HG03196 (cell line): ENCODE data around the gene C1QTNF3.

Experiments used
- ATAC-seq: cut with Tn5 transposase; IDR thresholded peaks from one replicate; pipeline ENCODE4 v1.9.1; 2021; ENCODE audit not compliant: unreplicated experiment

The C1QTNF3 gene

GRCh38 chr5:34002629-34003328 lies 40.2 kb downstream of the C1QTNF3 start:
- no peak for ATAC-seq

- ATAC-seq = no peak
Measured at GRCh38 chr5:34001241-34001841, 41.7 kb downstream of the C1QTNF3 start.

GRCh38 chr5:33999978-34000377 lies 43.0 kb downstream of the C1QTNF3 start:
- no peak for ATAC-seq

GRCh38 chr5:33997331-33997983 lies 45.6 kb downstream of the C1QTNF3 start:
- peak; percentile 52 for ATAC-seq

GRCh38 chr5:33995865-33996264 lies 47.1 kb downstream of the C1QTNF3 start:
- no peak for ATAC-seq

GRCh38 chr5:33994845-33995244 lies 48.2 kb downstream of the C1QTNF3 start:
- ATAC-seq = no peak

GRCh38 chr5:33992864-33993263 lies 50.1 kb downstream of the C1QTNF3 start:
- no peak for ATAC-seq

GRCh38 chr5:33985447-33985846 lies 57.6 kb downstream of the C1QTNF3 start:
- no peak for ATAC-seq

GRCh38 chr5:33984671-33985124 lies 58.3 kb downstream of the C1QTNF3 start, which contains the start of gene SLC45A2:
TSS of gene SLC45A2 (minus strand) at chr5:33984693. CDS start at chr5:33984583, 110 bp downstream.
- ATAC-seq = no peak

GRCh38 chr5:33984178-33984577 lies 58.8 kb downstream of the C1QTNF3 start:
- no peak for ATAC-seq

- ATAC-seq = no peak
Measured at GRCh38 chr5:33981408-33982162, 61.4 kb downstream of the C1QTNF3 start.

- no peak for ATAC-seq
Measured at GRCh38 chr5:33980030-33980429, 63.0 kb downstream of the C1QTNF3 start.

GRCh38 chr5:33978306-33978705 lies 64.7 kb downstream of the C1QTNF3 start:
- no peak for ATAC-seq

- no peak for ATAC-seq
Measured at GRCh38 chr5:33976307-33976706, 66.7 kb downstream of the C1QTNF3 start.

- ATAC-seq = no peak
Measured at GRCh38 chr5:33975852-33976251, 67.2 kb downstream of the C1QTNF3 start.

GRCh38 chr5:33973271-33973670 lies 69.7 kb downstream of the C1QTNF3 start:
- ATAC-seq = no peak

GRCh38 chr5:33969572-33970452 lies 73.2 kb downstream of the C1QTNF3 start:
- no peak for ATAC-seq

GRCh38 chr5:33968211-33969005 lies 74.6 kb downstream of the C1QTNF3 start:
- no peak for ATAC-seq
